Endothelial cell of umbilical vein (primary cell): ENCODE results near the gene D2HGDH. TPM values are rescaled to one million over a fixed set of nuclear protein-coding genes. Genes with fewer than 3 reads are reported as not detected.

Experiments
- BruUV-seq: library from RNA; stranded (reverse); fragments of 400-500 nt; replicated peaks from 2 replicates; lab custom pipeline; 2021; lab: Mats Ljungman, UMichigan
- CTCF ChIA-PET: fragments of 300-600, 350-600 bp; sonication (Branson Sonifier 250); formaldehyde crosslinking; loops from one replicate; lab custom pipeline; 2021; ENCODE audit warnings: antibody characterized with exemption, inconsistent platforms; lab: Charles Lee
- POLR2A ChIA-PET: fragments of 300-600, 350-600 bp; sonication (Branson Sonifier 250); formaldehyde crosslinking; loops from one replicate; lab custom pipeline; 2021; ENCODE audit warnings: antibody characterized with exemption, inconsistent platforms; lab: Charles Lee
- DNase-seq: peaks from one replicate; pipeline ENCODE4 v3.0.0-alpha.2; 2011; ENCODE audit warnings: low read depth, low spot score
- FAIRE-seq: peaks from 2 replicates; lab custom pipeline; 2011; peaks lifted over from hg19 to GRCh38; lab: Jason Lieb, UNC
- H2AFZ ChIP-seq: 2 replicates; pipeline ENCODE4 v1.6.0; 2012; ENCODE audit warnings: low read depth, low read length, control low read depth, inconsistent platforms
- H3K27ac ChIP-seq: 2 replicates; pipeline ENCODE4 v1.5.1; 2011; ENCODE audit warnings: low read depth, mild to moderate bottlenecking, control low read depth, low read length, moderate library complexity; ENCODE audit not compliant: insufficient read depth
- H3K27me3 ChIP-seq, 2 experiments: 2 replicates each; pipeline versions ENCODE4 v1.6.0 to v1.6.1; 2011; ENCODE audit warnings: low read length in 2 of 2, mixed read lengths in 1 of 2; ENCODE audit not compliant: control insufficient read depth in 2 of 2, insufficient read depth in 2 of 2
- H3K36me3 ChIP-seq, 2 experiments: 2 replicates in 1 of 2; 3 replicates in 1 of 2; pipeline ENCODE4 v1.5.1; 2011; ENCODE audit warnings: low read length in 2 of 2, mild to moderate bottlenecking in 1 of 2, moderate library complexity in 1 of 2; ENCODE audit not compliant: control insufficient read depth in 2 of 2, insufficient read depth in 2 of 2; ENCODE audit errors: extremely low read depth in 1 of 2
- H3K4me1 ChIP-seq: 3 replicates; pipeline ENCODE4 v1.5.1; 2011; ENCODE audit warnings: mild to moderate bottlenecking, low read length; ENCODE audit not compliant: control insufficient read depth, insufficient read depth; ENCODE audit errors: extremely low read depth
- H3K4me2 ChIP-seq: 2 replicates; pipeline ENCODE4 v1.6.1; 2011; ENCODE audit warnings: low read length, control low read depth, mixed read lengths; ENCODE audit not compliant: insufficient read depth
- H3K4me3 ChIP-seq, 3 experiments: fragments of 200-600 bp in 1 of 3; sonication (generic), shearing (Covaris generic) in 1 of 3; replicated peaks in 1 of 3; 2 replicates each; pipeline ENCODE4 v1.5.1; 2011 to 2016; ENCODE audit warnings: control low read depth in 3 of 3, low read length in 3 of 3, mild to moderate bottlenecking in 2 of 3, inconsistent platforms in 1 of 3, low read depth in 1 of 3, moderate library complexity in 1 of 3; ENCODE audit not compliant: insufficient read depth in 1 of 3
- H3K79me2 ChIP-seq: 2 replicates; pipeline ENCODE4 v1.6.0; 2012; ENCODE audit warnings: low read length, inconsistent platforms; ENCODE audit not compliant: control insufficient read depth, insufficient read depth
- H3K9ac ChIP-seq: replicated peaks from 2 replicates; pipeline ENCODE3; 2011; ENCODE audit warnings: low read length, control low read depth; ENCODE audit not compliant: insufficient read depth; ENCODE audit errors: extremely low read depth
- H3K9me1 ChIP-seq: replicated peaks from 3 replicates; pipeline ENCODE4 v1.6.0; 2011; ENCODE audit warnings: mild to moderate bottlenecking, low read length; ENCODE audit not compliant: control insufficient read depth, insufficient read depth; ENCODE audit errors: extremely low read depth
- H3K9me3 ChIP-seq: replicated peaks from 2 replicates; pipeline ENCODE4 v1.5.1; 2012; ENCODE audit warnings: low read length, inconsistent platforms; ENCODE audit not compliant: control insufficient read depth, insufficient read depth
- H4K20me1 ChIP-seq: replicated peaks from 2 replicates; pipeline ENCODE3; 2011; ENCODE audit warnings: mild to moderate bottlenecking, low read length; ENCODE audit not compliant: control insufficient read depth, insufficient read depth; ENCODE audit errors: extremely low read depth
- CTCF ChIP-seq, 2 donors: IDR thresholded peaks; 1 replicate in 1 of 2; 2 replicates in 1 of 2; pipeline ENCODE4 v1.5.1; 2011; ENCODE audit warnings: low read length in 2 of 2, mild to moderate bottlenecking in 2 of 2, moderate library complexity in 2 of 2, control low read depth in 1 of 2, inconsistent platforms in 1 of 2, low read depth in 1 of 2; ENCODE audit not compliant: insufficient read depth in 1 of 2; ENCODE audit errors: extremely low read depth in 1 of 2
- EZH2 ChIP-seq: IDR thresholded peaks from 2 replicates; pipeline ENCODE4 v1.6.1; 2012; ENCODE audit warnings: borderline replicate concordance, low read depth, mild to moderate bottlenecking, moderate library complexity, low read length, inconsistent platforms; ENCODE audit not compliant: severe bottlenecking
- FOS ChIP-seq: IDR thresholded peaks from 2 replicates; pipeline ENCODE4 v1.6.1; 2011; ENCODE audit warnings: mild to moderate bottlenecking, low read length, moderate library complexity, borderline replicate concordance; ENCODE audit not compliant: insufficient read depth
- GATA2 ChIP-seq: IDR thresholded peaks from 2 replicates; pipeline ENCODE4 v1.7.0; 2011; ENCODE audit warnings: low read depth, mild to moderate bottlenecking, moderate library complexity, mixed read lengths, low read length; ENCODE audit not compliant: insufficient read length, insufficient read depth
- JUN ChIP-seq: IDR thresholded peaks from 2 replicates; pipeline ENCODE4 v1.6.1; 2011; ENCODE audit warnings: borderline replicate concordance, low read depth; ENCODE audit not compliant: insufficient read length, insufficient read depth
- MAX ChIP-seq: IDR thresholded peaks from 2 replicates; pipeline ENCODE4 v1.6.1; 2011; ENCODE audit not compliant: insufficient read depth, insufficient read length
- MYC ChIP-seq: IDR thresholded peaks from one replicate; pipeline ENCODE4 v1.6.1; 2011; ENCODE audit warnings: mild to moderate bottlenecking, low read depth, low read length
- POLR2A ChIP-seq: IDR thresholded peaks from 2 replicates; pipeline ENCODE4 v1.6.1; 2012; ENCODE audit warnings: low read depth, mild to moderate bottlenecking, control low read depth, low read length
- POLR2AphosphoS5 ChIP-seq: IDR thresholded peaks from 2 replicates; pipeline ENCODE4 v1.6.1; 2012; ENCODE audit warnings: low read depth, mild to moderate bottlenecking, control low read depth, low read length, moderate library complexity; ENCODE audit not compliant: insufficient read depth
- dilution Hi-C: fragments of 300-500 bp; cut with MboI; formaldehyde crosslinking; loops from one replicate; pipeline ENCODE4 v1.15.0; 2019; ENCODE audit warnings: low sequenced_read_pairs; ENCODE audit not compliant: extremely low pct_ligation_motif_present
- intact Hi-C: fragments of 100-400 bp; cut with micrococcal nuclease; formaldehyde crosslinking; loops from one replicate; pipeline ENCODE4 v1.10.0; 2022
- polyA plus RNA-seq, 4 experiments: library from polyadenylated mRNA; depleted of rRNA in 3 of 4; stranded (reverse) in 3 of 4; unstranded in 1 of 4; fragments of >200 nt; gene quantifications; 2 replicates each; pipeline versions ENCODE4 v1.2.1 to v1.2.3, GENCODE V29; 2011 to 2012; ENCODE audit warnings: missing spikeins in 1 of 4
- total RNA-seq: library from RNA; stranded (reverse); gene quantifications from 2 replicates; pipeline ENCODE4 v1.2.3, GENCODE V29; 2021

The D2HGDH gene
- total and polyA plus RNA-seq, 2 donors (not counting 3 experiments of a cell fraction or from before 2014, with no cell fraction given) = 22.3 TPM

- Histone ChIP-seq H3K4me3 (no peak overlapping the region), H3K4me2 (no peak overlapping the region), H3K27me3 (no peaks in the 10 kb centered on the region), H2AFZ (no peak overlapping the region), H4K20me1 (no peaks in the 10 kb centered on the region), H3K79me2 (no peaks in the 10 kb centered on the region), H3K27ac (no peak overlapping the region), H3K9ac (no peak overlapping the region), H3K9me1 (no peaks in the 10 kb centered on the region), H3K9me3 (no peaks in the 10 kb centered on the region), H3K36me3 (peaks cover 0 to 2% of the 10 kb centered on the region in 2 experiments), H3K4me1 (peaks cover 2% of the 10 kb centered on the region)
- POLR2A ChIA-PET = no interaction called here
- dilution Hi-C loops (no loop called here), intact Hi-C loops (no loop called here)
- DNase-seq = no peak
- no TSS peak for BruUV-seq
- CTCF ChIA-PET = no interaction called here
- TF ChIP-seq CTCF (IDR thresholded peaks at IDR 0.05; ENCODE audit: extremely low read depth in 1 of 2, insufficient read depth in 1 of 2, low read depth in 1 of 2, low read length in 2 of 2) (no peak), JUN (no peak), EZH2 (no peak), MYC (no peak), FOS (no peak), POLR2A (no peak), POLR2AphosphoS5 (no peak), MAX (no peak), GATA2 (no peak)
- no peak for FAIRE-seq
Measured at GRCh38 chr2:241768850-241769249, 34.4 kb downstream of the D2HGDH start.
